OCI-LY7 (cell line): ENCODE data around the gene RBM20.

Experiments used
- EZH2phosphoT487 ChIP-seq: fragments of 200-600 bp; sonication (generic); IDR thresholded peaks from 2 replicates; pipeline ENCODE4 v1.6.1; 2018; ENCODE audit warnings: low read depth, borderline replicate concordance, mild to moderate bottlenecking, mixed run types, antibody characterized with exemption, low read length, moderate library complexity, mixed read lengths
- TF ChIP-seq, protein P1 (sequence below): fragments of 200-600 bp; sonication (generic); conservative IDR thresholded peaks from 2 replicates; pipeline ENCODE4 v1.5.1; 2014; ENCODE audit warnings: mild to moderate bottlenecking, antibody characterized with exemption, low read length, moderate library complexity, mixed read lengths

DNA sequence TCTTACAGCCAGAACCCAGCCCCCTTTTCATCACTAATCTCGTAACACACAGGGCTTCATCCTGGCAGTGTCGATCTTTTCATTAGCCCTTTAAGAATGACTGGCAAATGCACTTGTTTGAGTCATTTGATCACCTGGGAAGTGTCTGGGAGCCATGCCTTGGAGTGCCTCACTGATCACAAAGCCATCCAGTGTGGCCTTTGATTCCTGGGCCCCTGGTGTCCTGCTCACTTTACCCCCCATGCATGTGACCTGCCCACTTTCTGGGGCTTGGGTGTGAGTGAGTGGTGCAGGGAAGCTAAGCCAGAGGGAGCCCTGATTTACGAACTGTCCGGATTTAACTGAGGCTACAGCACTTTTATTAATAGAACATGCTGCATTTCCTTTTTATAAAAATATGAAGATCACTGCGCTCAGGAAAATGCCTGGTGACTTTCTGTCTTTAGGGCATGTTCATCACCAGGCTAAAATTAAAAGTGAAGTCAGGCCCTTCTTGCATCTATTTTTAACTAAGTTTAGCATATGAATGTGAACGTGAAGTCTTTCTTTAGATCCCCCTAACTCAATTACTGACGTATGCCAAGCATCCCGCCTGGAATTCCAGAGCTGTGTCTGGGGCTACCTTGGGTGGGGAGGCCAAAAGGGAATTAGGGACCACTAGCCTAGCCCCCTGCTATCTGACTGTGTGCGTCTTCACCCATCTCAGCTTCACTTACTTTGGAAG is 23.6 kb downstream of the RBM20 start:
- TF ChIP-seq, protein P1, sequence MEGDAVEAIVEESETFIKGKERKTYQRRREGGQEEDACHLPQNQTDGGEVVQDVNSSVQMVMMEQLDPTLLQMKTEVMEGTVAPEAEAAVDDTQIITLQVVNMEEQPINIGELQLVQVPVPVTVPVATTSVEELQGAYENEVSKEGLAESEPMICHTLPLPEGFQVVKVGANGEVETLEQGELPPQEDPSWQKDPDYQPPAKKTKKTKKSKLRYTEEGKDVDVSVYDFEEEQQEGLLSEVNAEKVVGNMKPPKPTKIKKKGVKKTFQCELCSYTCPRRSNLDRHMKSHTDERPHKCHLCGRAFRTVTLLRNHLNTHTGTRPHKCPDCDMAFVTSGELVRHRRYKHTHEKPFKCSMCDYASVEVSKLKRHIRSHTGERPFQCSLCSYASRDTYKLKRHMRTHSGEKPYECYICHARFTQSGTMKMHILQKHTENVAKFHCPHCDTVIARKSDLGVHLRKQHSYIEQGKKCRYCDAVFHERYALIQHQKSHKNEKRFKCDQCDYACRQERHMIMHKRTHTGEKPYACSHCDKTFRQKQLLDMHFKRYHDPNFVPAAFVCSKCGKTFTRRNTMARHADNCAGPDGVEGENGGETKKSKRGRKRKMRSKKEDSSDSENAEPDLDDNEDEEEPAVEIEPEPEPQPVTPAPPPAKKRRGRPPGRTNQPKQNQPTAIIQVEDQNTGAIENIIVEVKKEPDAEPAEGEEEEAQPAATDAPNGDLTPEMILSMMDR, result no peak
- no peak for TF ChIP-seq EZH2phosphoT487
